CD14-positive monocyte (primary cell): ENCODE results near the gene SIGMAR1. TPM values are rescaled to one million over a fixed set of nuclear protein-coding genes. Genes with fewer than 3 reads are reported as not detected.

Source experiments
- DNase-seq, 3 donors: peaks; one replicate each; pipeline ENCODE4 v3.0.0-alpha.2; 2011 to 2022
- H2AFZ ChIP-seq: 2 replicates; pipeline ENCODE4 v1.6.0; 2012; ENCODE audit warnings: mild to moderate bottlenecking, low read depth, low read length, inconsistent platforms; ENCODE audit not compliant: insufficient read depth, poor library complexity, severe bottlenecking
- H3K27ac ChIP-seq, 2 donors: 1 replicate in 1 of 2; 2 replicates in 1 of 2; pipeline ENCODE4 v1.5.1; 2012 to 2013; ENCODE audit warnings: low read length in 2 of 2, control low read depth in 1 of 2, inconsistent platforms in 1 of 2, low read depth in 1 of 2, mild to moderate bottlenecking in 1 of 2
- H3K27me3 ChIP-seq, 2 donors: one replicate each; pipeline versions ENCODE4 v1.6.0 to v1.6.1; 2011 to 2013; ENCODE audit warnings: low read length in 2 of 2; ENCODE audit not compliant: control insufficient read depth in 2 of 2, insufficient read depth in 2 of 2
- H3K36me3 ChIP-seq, 2 donors: replicated peaks in 1 of 2; 1 replicate in 1 of 2; 2 replicates in 1 of 2; pipeline versions ENCODE4 v1.5.1 to v1.6.1; 2012 to 2013; ENCODE audit warnings: low read length in 2 of 2, control low read depth in 1 of 2, inconsistent platforms in 1 of 2, mild to moderate bottlenecking in 1 of 2; ENCODE audit not compliant: insufficient read depth in 2 of 2, control insufficient read depth in 1 of 2
- H3K4me1 ChIP-seq, 2 donors: 1 replicate in 1 of 2; 2 replicates in 1 of 2; pipeline versions ENCODE4 v1.5.1 to v1.6.1; 2012 to 2013; ENCODE audit warnings: low read length in 2 of 2, control low read depth in 1 of 2, inconsistent platforms in 1 of 2, mild to moderate bottlenecking in 1 of 2, moderate library complexity in 1 of 2; ENCODE audit not compliant: insufficient read depth in 2 of 2, control insufficient read depth in 1 of 2
- H3K4me2 ChIP-seq: replicated peaks from 2 replicates; pipeline ENCODE3; 2012; ENCODE audit warnings: low read length, moderate library complexity, mild to moderate bottlenecking; ENCODE audit not compliant: poor library complexity, severe bottlenecking; ENCODE audit errors: extremely low read depth
- H3K4me3 ChIP-seq, 3 experiments: fragments of 200-600 bp in 1 of 3; sonication (generic) in 1 of 3; replicated peaks in 1 of 3; 1 replicate in 2 of 3; 2 replicates in 1 of 3; pipeline ENCODE4 v1.5.1; 2011 to 2013; ENCODE audit warnings: low read length in 3 of 3, mild to moderate bottlenecking in 3 of 3, control low read depth in 2 of 3, low read depth in 2 of 3, inconsistent platforms in 1 of 3, moderate library complexity in 1 of 3
- H3K79me2 ChIP-seq: 2 replicates; pipeline ENCODE4 v1.6.0; 2012; ENCODE audit warnings: mild to moderate bottlenecking, control low read depth, inconsistent platforms, low read length, moderate library complexity; ENCODE audit not compliant: insufficient read depth
- H3K9ac ChIP-seq: 2 replicates; pipeline ENCODE4 v1.6.0; 2017; ENCODE audit warnings: low read length, mild to moderate bottlenecking; ENCODE audit not compliant: insufficient read depth, poor library complexity, severe bottlenecking
- H3K9me3 ChIP-seq, 2 donors: replicated peaks in 1 of 2; 1 replicate in 1 of 2; 2 replicates in 1 of 2; pipeline versions ENCODE4 v1.5.1 to v1.6.1; 2012 to 2013; ENCODE audit warnings: low read length in 2 of 2, control low read depth in 1 of 2; ENCODE audit not compliant: control insufficient read depth in 1 of 2, insufficient read depth in 1 of 2
- H4K20me1 ChIP-seq: 2 replicates; pipeline ENCODE4 v1.6.0; 2012; ENCODE audit warnings: mild to moderate bottlenecking, low read length, control low read depth, moderate library complexity; ENCODE audit not compliant: insufficient read depth
- H3K27ac Mint-ChIP-seq, 7 donors: one replicate each; pipeline ENCODE4 v1.8.0; 2020; ENCODE audit warnings: mild to moderate bottlenecking in 7 of 7, mixed read lengths in 7 of 7, moderate library complexity in 6 of 7, inconsistent platforms in 2 of 7
- H3K27me3 Mint-ChIP-seq, 3 donors: one replicate each; pipeline ENCODE4 v1.8.0; 2021 to 2022; ENCODE audit warnings: low read depth in 3 of 3, mild to moderate bottlenecking in 3 of 3, mixed read lengths in 3 of 3, moderate library complexity in 3 of 3, inconsistent platforms in 1 of 3
- H3K36me3 Mint-ChIP-seq, 2 donors: one replicate each; pipeline ENCODE4 v1.8.0; 2020; ENCODE audit warnings: mixed read lengths in 2 of 2, inconsistent platforms in 1 of 2, mild to moderate bottlenecking in 1 of 2
- H3K4me1 Mint-ChIP-seq: one replicate; pipeline ENCODE4 v1.8.0; 2020; ENCODE audit warnings: mild to moderate bottlenecking, mixed read lengths
- H3K4me3 Mint-ChIP-seq, 2 donors: one replicate each; pipeline ENCODE4 v1.8.0; 2020; ENCODE audit warnings: mild to moderate bottlenecking in 2 of 2, mixed read lengths in 2 of 2, moderate library complexity in 1 of 2
- H3K9me3 Mint-ChIP-seq, 7 donors: one replicate each; pipeline ENCODE4 v1.8.0; 2020 to 2022; ENCODE audit warnings: mixed read lengths in 7 of 7, mild to moderate bottlenecking in 6 of 7, moderate library complexity in 6 of 7, inconsistent platforms in 2 of 7
- WGBS: methylation state at CpG from one replicate; pipeline ENCODE4 v1.1.5; 2013; ENCODE audit warnings: missing lambda C conversion rate; ENCODE audit not compliant: insufficient coverage; 5-methylcytosine and 5-hydroxymethylcytosine counted together
- intact Hi-C, 2 donors: fragments of 100-400 bp; cut with micrococcal nuclease; formaldehyde crosslinking; loops; one replicate each; pipeline versions ENCODE4 v1.15.0 to v1.15.1; 2023
- polyA plus RNA-seq, 3 donors: library from polyadenylated mRNA; depleted of rRNA in 1 of 3; unstranded in 2 of 3; stranded (reverse) in 1 of 3; fragments of 300-500 nt in 2 of 3; fragments of >200 nt in 1 of 3; fragmentation: Illumina TruSeq in 2 of 3; gene quantifications; 1 replicate in 2 of 3; 2 replicates in 1 of 3; pipeline ENCODE4 v1.2.3, GENCODE V29; 2012 to 2021
- TF ChIP-seq, protein P1 (sequence below): fragments of 200-600 bp; IDR thresholded peaks from one replicate; pipeline ENCODE4 v1.8.0; 2022; ENCODE audit warnings: antibody characterized with exemption, mild to moderate bottlenecking

Gene SIGMAR1
- polyA plus RNA-seq, 3 donors: 26.6 to 59.6 (median 49.5) TPM

DNA sequence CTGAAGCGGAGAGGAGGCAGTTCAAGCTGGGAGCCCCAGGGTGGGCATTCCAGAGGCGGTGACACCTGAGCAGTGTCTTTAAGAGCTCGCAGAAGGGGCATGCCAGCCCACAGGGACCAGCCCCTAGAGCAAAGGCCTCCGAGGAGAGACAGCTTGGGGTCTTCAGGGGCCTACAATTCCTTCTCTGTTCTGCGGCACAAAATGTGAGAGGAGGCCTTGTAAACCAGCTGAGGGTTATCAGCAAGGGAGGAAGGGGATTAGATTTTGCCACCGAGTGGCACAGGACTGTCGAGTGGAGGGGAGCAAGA lies 505 bp upstream of the SIGMAR1 start:
- peaks cover 10 to 14% of the 10 kb centered on the region in 2 donors for H3K36me3 Mint-ChIP-seq
- intact Hi-C loops: loop anchor here in 1 of 2 donors (5.0 kb wide), 1 partner anchor 36 kb away; no protein-coding TSS in a partner anchor
- peaks cover 0 to 2% (median 0%) of the 10 kb centered on the region in 7 donors for H3K9me3 Mint-ChIP-seq

DNA sequence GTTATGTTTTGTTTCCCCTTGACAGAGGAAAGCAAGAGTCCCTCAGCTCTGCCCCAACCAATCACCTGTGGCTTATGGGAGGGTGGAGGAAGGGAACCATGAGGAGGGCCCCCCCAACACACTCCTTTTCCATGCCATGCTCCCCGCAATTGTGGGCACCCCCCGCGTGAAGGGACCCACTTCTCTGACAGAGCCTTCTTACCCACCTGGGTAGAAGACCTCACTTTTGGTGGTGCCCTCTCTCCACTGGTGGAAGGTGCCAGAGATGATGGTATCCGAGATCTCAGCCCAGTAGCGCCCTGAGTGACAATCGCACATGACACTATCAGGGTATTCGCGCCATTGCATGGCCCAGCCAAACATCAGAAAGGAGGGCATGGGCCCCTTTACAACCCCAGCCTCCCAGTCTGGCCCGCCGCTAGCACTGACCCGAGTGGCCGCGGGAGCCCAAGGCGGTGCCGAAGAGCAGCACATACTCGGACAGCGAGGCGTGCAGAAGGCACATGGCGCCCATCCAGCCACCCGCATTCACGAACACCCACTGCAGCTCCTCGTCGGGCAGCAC lies 714 bp downstream of the SIGMAR1 start:
- peaks cover 0 to 7% of the 10 kb centered on the region in 2 donors for H3K27me3 ChIP-seq
- intact Hi-C loops: loop anchor here in 1 of 2 donors (5.0 kb wide), 1 partner anchor 35 kb away; no protein-coding TSS in a partner anchor
- H3K4me2 ChIP-seq: peak overlapping the region; percentile 94
- H3K27ac ChIP-seq: peak overlapping the region; percentile 28 to 92
- peaks cover 28 to 34% of the 10 kb centered on the region in 2 donors for H3K4me1 ChIP-seq
- H3K9me3 ChIP-seq: no peaks in the 10 kb centered on the region
- H3K79me2 ChIP-seq: peaks cover 15% of the 10 kb centered on the region
- WGBS: 6% methylated on average over 17 of the region's 23 CpGs
- TF ChIP-seq, protein P1, sequence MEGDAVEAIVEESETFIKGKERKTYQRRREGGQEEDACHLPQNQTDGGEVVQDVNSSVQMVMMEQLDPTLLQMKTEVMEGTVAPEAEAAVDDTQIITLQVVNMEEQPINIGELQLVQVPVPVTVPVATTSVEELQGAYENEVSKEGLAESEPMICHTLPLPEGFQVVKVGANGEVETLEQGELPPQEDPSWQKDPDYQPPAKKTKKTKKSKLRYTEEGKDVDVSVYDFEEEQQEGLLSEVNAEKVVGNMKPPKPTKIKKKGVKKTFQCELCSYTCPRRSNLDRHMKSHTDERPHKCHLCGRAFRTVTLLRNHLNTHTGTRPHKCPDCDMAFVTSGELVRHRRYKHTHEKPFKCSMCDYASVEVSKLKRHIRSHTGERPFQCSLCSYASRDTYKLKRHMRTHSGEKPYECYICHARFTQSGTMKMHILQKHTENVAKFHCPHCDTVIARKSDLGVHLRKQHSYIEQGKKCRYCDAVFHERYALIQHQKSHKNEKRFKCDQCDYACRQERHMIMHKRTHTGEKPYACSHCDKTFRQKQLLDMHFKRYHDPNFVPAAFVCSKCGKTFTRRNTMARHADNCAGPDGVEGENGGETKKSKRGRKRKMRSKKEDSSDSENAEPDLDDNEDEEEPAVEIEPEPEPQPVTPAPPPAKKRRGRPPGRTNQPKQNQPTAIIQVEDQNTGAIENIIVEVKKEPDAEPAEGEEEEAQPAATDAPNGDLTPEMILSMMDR: no peak
- H2AFZ ChIP-seq: peak overlapping the region; percentile 97
- Mint-ChIP-seq H3K4me3 (peak overlapping the region; percentile 82 to 91), H3K27me3 (peaks cover 3 to 11% (median 11%) of the 10 kb centered on the region in 3 donors), H3K36me3 (peaks cover 10 to 14% of the 10 kb centered on the region in 2 donors), H3K4me1 (peaks cover 34% of the 10 kb centered on the region), H3K9me3 (no peaks in the 10 kb centered on the region), H3K27ac (peak overlapping the region in 6 of 7 donors; percentile 21 to 91 (median 76))
- H3K9ac ChIP-seq: peak overlapping the region; percentile 77
- no peaks in the 10 kb centered on the region for H4K20me1 ChIP-seq
- no peak for DNase-seq
- peaks cover 0 to 13% of the 10 kb centered on the region in 2 donors for H3K36me3 ChIP-seq
- H3K4me3 ChIP-seq: peak overlapping the region; percentile 69 to 91 (median 86)

More for the DNA sequence above, 505 bp upstream of the SIGMAR1 start:
- no peak for DNase-seq
- Histone ChIP-seq H3K9me3 (no peaks in the 10 kb centered on the region), H3K4me2 (peak overlapping the region; percentile 94), H3K9ac (peak overlapping the region; percentile 77), H3K27ac (peak overlapping the region; percentile 77 to 92), H2AFZ (peak overlapping the region; percentile 97), H3K27me3 (no peaks in the 10 kb centered on the region), H3K4me1 (peaks cover 28 to 34% of the 10 kb centered on the region in 2 donors), H3K36me3 (peaks cover 0 to 13% of the 10 kb centered on the region in 2 donors), H3K79me2 (peaks cover 15% of the 10 kb centered on the region), H4K20me1 (no peaks in the 10 kb centered on the region), H3K4me3 (peak overlapping the region; percentile 69 to 91 (median 86))
- H3K27me3 Mint-ChIP-seq: peaks cover 0 to 2% (median 1%) of the 10 kb centered on the region in 3 donors
- TF ChIP-seq, protein P1: no peak
- H3K27ac Mint-ChIP-seq: peak overlapping the region; percentile 90 to 96 (median 92)
- H3K4me3 Mint-ChIP-seq: peak overlapping the region; percentile 82 to 91
- H3K4me1 Mint-ChIP-seq: peaks cover 34% of the 10 kb centered on the region
- 5% methylated on average over 4 of the region's 7 CpGs for WGBS
